ENCODE data around the gene TRIO.

TRIO gene

DNA sequence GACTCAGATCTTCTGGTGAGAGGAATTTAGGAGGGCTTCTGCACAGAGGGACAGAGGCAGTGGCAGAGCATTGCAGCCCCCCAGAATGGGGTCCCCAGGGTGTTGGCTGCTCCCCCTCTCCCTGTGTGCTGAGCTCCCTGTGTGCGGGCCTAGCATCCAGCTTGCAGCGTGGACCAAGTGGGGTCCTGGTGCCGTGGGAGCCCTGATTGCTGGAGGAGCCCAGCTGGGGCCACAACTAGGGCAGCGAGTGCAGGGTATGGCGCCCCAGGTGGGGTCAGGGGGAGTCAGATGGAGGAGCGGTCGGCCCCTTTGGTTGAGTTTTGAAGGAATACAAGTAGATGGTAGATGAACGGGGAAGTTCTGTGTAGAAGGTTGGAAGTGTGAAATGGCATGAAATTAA, 66.7 kb downstream of the TRIO start:
- no peaks in the 10 kb centered on the region for H3K27me3 ChIP-seq
- peak overlapping the region; percentile 42 for H3K27ac ChIP-seq
- H3K4me3 ChIP-seq: no peak overlapping the region
- no peak for TF ChIP-seq Cebpa-rat (IDR thresholded peaks at IDR 0.05)
- peaks cover 79% of the 10 kb centered on the region for H4K20me1 ChIP-seq
- peak overlapping the region; percentile 35; the same call in 1 of the 2 replicates for H3K4me2 ChIP-seq
- H3K4me1 ChIP-seq: peaks cover 73% of the 10 kb centered on the region
- H3K36me3 ChIP-seq: peaks cover 7% of the 10 kb centered on the region
- no peak overlapping the region for H3K9ac ChIP-seq
- peaks cover 9% of the 10 kb centered on the region for H3K9me3 ChIP-seq

DNA sequence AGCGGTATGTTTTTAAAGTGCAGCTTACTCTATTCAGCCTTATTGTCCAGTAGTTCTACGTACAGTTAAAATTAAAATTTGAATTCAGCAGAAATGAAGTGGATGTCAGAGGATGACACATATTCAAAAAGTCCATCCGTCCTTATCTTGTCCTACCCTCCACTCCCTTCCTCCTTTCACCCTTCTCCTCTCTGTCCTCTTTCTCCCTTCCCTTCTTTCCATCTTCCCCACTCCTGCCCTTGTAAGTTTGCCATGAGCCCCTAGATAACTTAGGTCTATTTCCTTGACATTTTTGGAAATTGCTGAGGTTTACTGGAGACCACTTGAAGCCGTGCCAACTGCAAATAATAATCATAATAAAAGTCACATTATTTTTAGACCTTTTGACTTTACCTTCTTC, 67.6 kb downstream of the TRIO start:
- H3K4me1 ChIP-seq: peaks cover 64% of the 10 kb centered on the region
- H3K4me3 ChIP-seq: no peak overlapping the region
- H3K4me2 ChIP-seq: 0 out of 2 replicates have a peak overlapping the region, but pooled peaks have one; percentile 1
- H3K9ac ChIP-seq: no peak overlapping the region
- H3K9me3 ChIP-seq: peaks cover 9% of the 10 kb centered on the region
- H3K36me3 ChIP-seq: peaks cover 7% of the 10 kb centered on the region
- TF ChIP-seq Cebpa-rat (IDR thresholded peaks at IDR 0.05): no peak
- H3K27ac ChIP-seq: no peak overlapping the region
- no peaks in the 10 kb centered on the region for H3K27me3 ChIP-seq
- peaks cover 79% of the 10 kb centered on the region for H4K20me1 ChIP-seq

DNA sequence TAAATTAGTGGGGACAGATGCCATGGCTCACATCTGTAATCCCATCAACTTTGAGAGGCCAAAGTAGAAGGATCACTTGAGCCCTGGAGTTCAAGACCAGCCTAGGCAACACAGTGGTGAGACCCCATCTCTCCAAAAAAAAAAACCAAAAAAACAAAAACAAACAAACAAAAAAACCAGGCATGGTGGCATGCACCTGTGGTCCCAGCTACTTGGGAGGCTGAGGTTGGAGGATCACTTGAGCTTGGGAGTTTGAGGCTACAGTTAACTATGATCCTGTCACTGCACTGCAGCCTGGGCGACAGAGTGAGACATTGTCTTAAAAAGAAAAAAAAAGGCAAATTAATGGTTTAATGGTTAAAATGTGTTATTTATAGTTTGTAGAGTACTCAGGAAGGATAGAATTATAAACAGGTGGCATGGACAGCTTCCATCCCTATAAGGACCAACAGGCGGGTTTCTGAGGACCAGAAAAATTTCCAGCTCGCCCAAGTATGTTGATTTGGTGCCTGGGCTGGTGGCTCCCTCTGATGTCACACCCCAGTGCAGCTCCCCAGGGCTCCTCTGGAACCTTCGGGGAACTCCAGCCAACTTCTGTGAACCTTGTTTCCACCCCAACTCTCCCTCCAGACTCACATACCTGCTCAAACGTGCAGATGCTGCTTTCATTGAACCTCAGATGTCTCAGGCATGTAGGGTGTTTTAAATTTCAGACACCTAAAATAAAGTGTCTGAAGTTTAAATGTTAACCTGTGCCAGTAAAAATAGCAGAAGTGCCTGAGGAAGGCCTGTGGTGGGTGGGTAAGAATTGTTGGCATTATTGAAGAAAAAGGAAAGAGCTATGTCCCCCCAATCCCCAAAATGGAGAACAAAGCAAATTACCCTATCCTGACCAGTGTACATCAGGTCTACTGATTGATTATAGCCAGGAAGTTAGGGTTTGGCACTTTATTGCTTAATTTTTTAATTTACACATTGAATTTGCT, 69.0 kb downstream of the TRIO start:
- Histone ChIP-seq H3K27ac (no peak overlapping the region), H3K4me1 (peaks cover 60% of the 10 kb centered on the region), H3K4me2 (peak overlapping the region; percentile 31), H4K20me1 (peaks cover 82% of the 10 kb centered on the region), H3K4me3 (no peak overlapping the region), H3K9me3 (peaks cover 9% of the 10 kb centered on the region), H3K9ac (no peak overlapping the region), H3K36me3 (peaks cover 7% of the 10 kb centered on the region), H3K27me3 (no peaks in the 10 kb centered on the region)
- TF ChIP-seq Cebpa-rat (IDR thresholded peaks at IDR 0.05): no peak

DNA sequence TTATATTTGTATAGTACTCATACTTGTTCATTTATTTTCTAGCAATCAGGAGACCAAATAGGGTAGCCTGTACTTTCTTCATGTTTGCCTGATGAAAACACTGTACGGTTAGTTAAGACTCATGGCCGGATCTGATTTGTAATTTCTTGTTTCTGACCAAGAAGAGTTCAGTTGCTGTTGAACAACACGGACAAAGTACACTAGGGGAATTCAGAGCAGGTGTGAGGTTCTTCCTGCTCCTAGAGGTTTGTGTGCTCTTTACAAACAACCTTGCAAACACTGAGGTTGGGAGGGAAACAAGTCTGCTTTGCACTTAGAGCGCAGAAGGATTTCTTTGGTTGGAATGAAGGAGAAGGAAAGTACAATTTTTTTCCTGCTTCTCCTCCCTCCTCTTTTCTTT, 69.7 kb downstream of the TRIO start:
- no peak overlapping the region for H3K27ac ChIP-seq
- H3K9me3 ChIP-seq: peaks cover 9% of the 10 kb centered on the region
- H3K9ac ChIP-seq: no peak overlapping the region
- TF ChIP-seq Cebpa-rat (IDR thresholded peaks at IDR 0.05): no peak
- 0 out of 2 replicates have a peak overlapping the region, but pooled peaks have one; percentile 31 for H3K4me2 ChIP-seq
- H4K20me1 ChIP-seq: peaks cover 89% of the 10 kb centered on the region
- no peak overlapping the region for H3K4me3 ChIP-seq
- peaks cover 7% of the 10 kb centered on the region for H3K36me3 ChIP-seq
- peaks cover 59% of the 10 kb centered on the region for H3K4me1 ChIP-seq
- no peaks in the 10 kb centered on the region for H3K27me3 ChIP-seq

DNA sequence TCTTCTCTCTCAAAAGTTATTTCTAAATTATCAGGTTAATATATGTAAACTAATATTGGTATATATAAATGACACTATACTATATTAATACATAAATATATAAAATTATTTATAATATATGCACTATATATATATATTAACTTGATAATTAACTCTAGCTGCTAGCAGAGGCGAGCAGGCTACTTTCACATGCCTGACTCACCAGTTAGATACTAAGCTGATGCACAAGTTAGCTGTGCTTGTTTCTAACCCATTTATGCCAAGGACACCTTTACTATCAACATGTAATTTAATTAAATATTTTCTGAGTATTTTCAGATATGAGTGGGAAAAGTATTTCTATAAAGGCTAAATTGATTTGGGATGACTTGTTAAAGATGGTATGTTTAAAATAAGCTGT, 70.1 kb downstream of the TRIO start:
- Histone ChIP-seq H4K20me1 (peaks cover 93% of the 10 kb centered on the region), H3K4me1 (peaks cover 59% of the 10 kb centered on the region), H3K27ac (no peak overlapping the region)

DNA sequence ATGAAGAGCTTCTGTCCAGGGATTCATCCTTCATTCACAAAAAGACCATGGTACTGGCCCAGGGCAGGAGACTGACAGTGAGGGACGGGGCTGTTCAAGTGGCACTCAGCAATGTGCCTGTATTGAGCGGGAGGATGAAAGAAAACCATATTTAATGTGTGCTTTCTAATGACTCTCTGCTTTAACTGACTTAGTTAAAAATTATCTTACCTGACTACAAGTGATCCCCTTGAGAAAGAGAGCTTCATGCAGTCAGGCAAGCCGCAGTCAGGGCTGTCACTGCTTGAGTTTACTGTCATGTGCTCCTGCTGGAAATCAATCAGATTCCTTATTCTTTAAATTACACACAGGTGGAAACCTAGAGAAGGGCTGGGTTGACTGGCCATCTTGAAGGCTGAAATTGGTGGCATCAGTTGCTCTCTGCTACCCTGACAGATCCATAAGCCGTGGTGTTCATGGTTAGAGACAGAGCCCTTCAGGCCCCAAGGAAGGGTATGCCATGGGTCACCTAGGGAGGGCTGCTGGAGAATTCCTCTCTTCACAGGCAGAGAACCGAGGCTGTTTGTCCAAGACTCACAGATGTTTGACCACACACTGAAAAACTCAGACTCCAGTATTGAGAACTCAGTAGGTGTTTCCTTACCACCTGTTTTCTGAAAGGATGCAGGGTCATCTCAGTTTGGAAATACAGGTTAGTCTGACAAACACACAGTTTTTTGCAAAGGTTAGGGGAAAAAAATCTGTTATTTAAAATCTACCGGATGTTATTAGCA, 70.9 kb downstream of the TRIO start:
- peaks cover 7% of the 10 kb centered on the region for H3K36me3 ChIP-seq
- no peaks in the 10 kb centered on the region for H3K9me3 ChIP-seq
- H3K4me3 ChIP-seq: no peak overlapping the region
- H3K4me2 ChIP-seq: no peak overlapping the region
- H3K27ac ChIP-seq: no peak overlapping the region
- no peaks in the 10 kb centered on the region for H3K27me3 ChIP-seq
- peaks cover 62% of the 10 kb centered on the region for H3K4me1 ChIP-seq
- TF ChIP-seq Cebpa-rat (IDR thresholded peaks at IDR 0.05): no peak
- peaks cover 100% of the 10 kb centered on the region for H4K20me1 ChIP-seq
- H3K9ac ChIP-seq: no peak overlapping the region

More for the DNA sequence above, 70.1 kb downstream of the TRIO start:
- Histone ChIP-seq H3K9ac (no peak overlapping the region), H3K36me3 (peaks cover 7% of the 10 kb centered on the region), H3K27me3 (no peaks in the 10 kb centered on the region), H3K9me3 (peaks cover 5% of the 10 kb centered on the region), H3K4me2 (no peak overlapping the region), H3K4me3 (no peak overlapping the region)
- TF ChIP-seq Cebpa-rat (IDR thresholded peaks at IDR 0.05): no peak

DNA sequence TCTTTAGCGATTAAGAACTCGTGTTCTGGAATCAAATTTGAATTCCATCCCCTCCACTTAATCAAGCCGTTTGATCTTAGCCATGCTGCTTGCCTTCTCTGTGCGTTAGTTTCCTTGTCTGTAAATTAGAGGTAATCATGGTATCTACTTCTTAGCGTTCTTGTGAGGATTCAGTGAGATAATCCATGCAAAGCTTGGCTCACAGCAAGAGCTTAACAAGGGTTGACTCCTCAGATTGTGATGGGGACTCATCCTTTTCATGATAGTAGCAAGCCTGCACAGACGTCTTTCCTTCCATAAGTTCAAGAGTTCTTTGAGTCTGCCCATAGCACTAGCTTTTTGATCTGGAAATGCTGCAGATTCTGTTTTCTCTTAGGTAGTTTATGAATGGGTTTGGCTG, 72.8 kb downstream of the TRIO start:
- Histone ChIP-seq H3K4me2 (no peak overlapping the region), H4K20me1 (peaks cover 100% of the 10 kb centered on the region)
- TF ChIP-seq Cebpa-rat (IDR thresholded peaks at IDR 0.05): no peak

DNA sequence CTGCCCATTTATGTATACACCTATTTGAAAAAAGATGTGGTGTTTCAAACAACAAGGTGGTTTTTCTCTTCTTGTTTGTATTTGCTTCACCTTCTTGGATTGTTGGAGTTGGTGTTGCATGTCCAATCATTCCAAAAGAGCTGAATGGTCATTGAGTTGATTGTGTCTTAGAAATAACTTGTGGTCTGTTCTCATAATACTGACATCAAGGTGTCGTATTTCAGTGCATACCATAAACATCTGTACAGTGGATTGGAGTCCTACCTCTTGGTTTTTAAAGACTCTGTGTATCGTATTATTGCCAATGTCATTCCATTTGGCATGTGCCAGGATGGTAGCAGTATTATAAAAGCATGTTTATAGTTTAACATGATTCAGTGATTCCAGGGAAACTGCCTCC, 73.2 kb downstream of the TRIO start:
- Histone ChIP-seq H3K4me3 (no peak overlapping the region), H3K9ac (no peak overlapping the region), H3K27ac (no peak overlapping the region), H3K4me2 (no peak overlapping the region), H3K9me3 (no peaks in the 10 kb centered on the region; the same call in none of the 2 replicates), H4K20me1 (peaks cover 100% of the 10 kb centered on the region), H3K27me3 (no peaks in the 10 kb centered on the region), H3K4me1 (peaks cover 62% of the 10 kb centered on the region), H3K36me3 (peaks cover 10% of the 10 kb centered on the region)
- TF ChIP-seq Cebpa-rat (IDR thresholded peaks at IDR 0.05): no peak

More for the DNA sequence above, 72.8 kb downstream of the TRIO start:
- Histone ChIP-seq H3K9ac (no peak overlapping the region), H3K4me1 (peaks cover 62% of the 10 kb centered on the region), H3K4me3 (no peak overlapping the region), H3K9me3 (no peaks in the 10 kb centered on the region; the same call in none of the 2 replicates), H3K36me3 (peaks cover 7% of the 10 kb centered on the region), H3K27me3 (no peaks in the 10 kb centered on the region), H3K27ac (no peak overlapping the region)

DNA sequence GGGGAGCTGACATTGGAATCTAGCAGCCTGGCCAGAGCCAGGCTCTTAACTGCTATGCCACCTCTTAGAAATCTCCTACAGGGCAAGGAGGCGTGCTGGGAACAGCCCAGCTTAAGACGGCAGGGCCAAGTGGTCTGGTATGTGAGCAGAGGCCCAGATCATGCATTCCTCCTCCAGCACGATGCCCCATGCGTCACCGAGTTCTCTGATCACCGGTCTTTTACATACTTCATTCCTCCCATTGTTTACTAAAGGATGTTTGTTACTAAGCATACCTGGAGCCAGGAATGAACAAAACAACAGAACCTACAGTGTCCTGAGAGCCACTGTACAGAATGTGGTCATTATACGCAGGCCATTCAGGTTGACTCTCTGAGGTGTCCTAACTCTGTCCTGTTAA, 73.8 kb downstream of the TRIO start:
- H3K4me2 ChIP-seq: no peak overlapping the region; the same call in 1 of the 2 replicates
- no peaks in the 10 kb centered on the region for H3K27me3 ChIP-seq
- TF ChIP-seq Cebpa-rat (IDR thresholded peaks at IDR 0.05): no peak
- peaks cover 62% of the 10 kb centered on the region for H3K4me1 ChIP-seq
- H3K27ac ChIP-seq: no peak overlapping the region
- peaks cover 100% of the 10 kb centered on the region for H4K20me1 ChIP-seq
- peaks cover 14% of the 10 kb centered on the region for H3K36me3 ChIP-seq
- H3K9me3 ChIP-seq: no peaks in the 10 kb centered on the region; the same call in none of the 2 replicates
- no peak overlapping the region for H3K9ac ChIP-seq
- no peak overlapping the region for H3K4me3 ChIP-seq

Measured in BLaER1 (cell line).